K562 (cell line): ENCODE measurements around the gene OLFML2A. TPM values are rescaled to one million over a fixed set of nuclear protein-coding genes. Genes with fewer than 3 reads are reported as not detected.

Experiments
- ATAC-seq: fragments of 200-7000 bp; cut with Tn5 transposase; 3 replicates; pipeline ENCODE4 v1.9.1; 2020; ENCODE audit warnings: moderate library complexity
- Bru-seq: library from RNA; stranded (reverse); fragments of 400-500 nt; gene quantifications from one replicate; lab custom pipeline; 2021; lab: Mats Ljungman, UMichigan
- BruChase-seq, 2 experiments: library from RNA; stranded (reverse); fragments of 400-500 nt; gene quantifications; one replicate each; lab custom pipeline; 2021; lab: Mats Ljungman, UMichigan
- BruUV-seq: library from RNA; stranded (reverse); fragments of 400-500 nt; replicated peaks from 2 replicates; lab custom pipeline; 2021; lab: Mats Ljungman, UMichigan
- CTCF ChIA-PET: fragments of 300-600 bp; formaldehyde crosslinking; extraction: SDS; loops from one replicate; lab custom pipeline; 2021; ENCODE audit warnings: low intra/inter-chr PET ratio; lab: Yijun Ruan, JAX
- POLR2A ChIA-PET: fragments of 300-600, 350-650 bp; sonication (Branson Sonifier 250); formaldehyde crosslinking; extraction: SDS; loops from one replicate; lab custom pipeline; 2021; ENCODE audit warnings: antibody characterized with exemption, inconsistent platforms; lab: Yijun Ruan, JAX
- DNase-seq, 4 experiments: peaks; one replicate each; pipeline versions ENCODE4 v3.0.0 to v3.0.0-alpha.2; 2011 to 2018; ENCODE audit warnings: low spot score in 3 of 4, mixed read lengths in 3 of 4; ENCODE audit errors: extremely low read depth in 1 of 4
- FAIRE-seq: peaks from 2 replicates; lab custom pipeline; 2011; peaks lifted over from hg19 to GRCh38; lab: Jason Lieb, UNC
- H2AFZ ChIP-seq: 2 replicates; pipeline ENCODE4 v1.6.0; 2011; ENCODE audit warnings: low read depth, low read length, control low read depth, inconsistent platforms
- H3K27ac ChIP-seq: fragments of 200-600 bp; 3 replicates; pipeline ENCODE4 v1.8.0; 2011; ENCODE audit warnings: low read depth, mild to moderate bottlenecking, control low read depth, inconsistent platforms, low read length, moderate library complexity, mixed read lengths; ENCODE audit errors: extremely low read depth
- H3K27me3 ChIP-seq, 2 experiments: fragments of 300-600 bp in 1 of 2; 2 replicates in 1 of 2; 3 replicates in 1 of 2; pipeline versions ENCODE4 v1.6.0 to v1.8.0; 2011; ENCODE audit warnings: inconsistent platforms in 2 of 2, low read length in 2 of 2, mild to moderate bottlenecking in 1 of 2, mixed read lengths in 1 of 2, moderate library complexity in 1 of 2; ENCODE audit not compliant: control insufficient read depth in 2 of 2, insufficient read depth in 2 of 2
- H3K36me3 ChIP-seq: fragments of 300-600 bp; 3 replicates; pipeline ENCODE4 v1.8.0; 2011; ENCODE audit warnings: mild to moderate bottlenecking, low read length, inconsistent platforms; ENCODE audit not compliant: control insufficient read depth, insufficient read depth
- H3K4me1 ChIP-seq, 2 experiments: fragments of 200-600 bp in 1 of 2; replicated peaks in 1 of 2; 2 replicates in 1 of 2; 3 replicates in 1 of 2; pipeline versions ENCODE4 v1.5.1 to v1.8.0; 2011; ENCODE audit warnings: inconsistent platforms in 2 of 2, low read length in 2 of 2, mild to moderate bottlenecking in 1 of 2, mixed read lengths in 1 of 2, moderate library complexity in 1 of 2; ENCODE audit not compliant: control insufficient read depth in 2 of 2, insufficient read depth in 2 of 2
- H3K4me2 ChIP-seq: 2 replicates; pipeline ENCODE4 v1.6.1; 2011; ENCODE audit warnings: low read length, control low read depth, inconsistent platforms, mixed read lengths; ENCODE audit not compliant: insufficient read depth
- H3K4me3 ChIP-seq: fragments of 200-600 bp; sonication (generic), shearing (Covaris generic); 2 replicates; pipeline ENCODE4 v1.5.1; 2016; ENCODE audit warnings: control low read depth, inconsistent platforms
- H3K79me2 ChIP-seq: fragments of 200-600 bp; 3 replicates; pipeline ENCODE4 v1.8.0; 2011; ENCODE audit warnings: low read length, inconsistent platforms; ENCODE audit not compliant: control insufficient read depth, insufficient read depth
- H3K9ac ChIP-seq, 2 experiments: 2 replicates each; pipeline versions ENCODE4 v1.6.0 to v1.6.1; 2011; ENCODE audit warnings: low read depth in 2 of 2, low read length in 2 of 2, control low read depth in 1 of 2, inconsistent platforms in 1 of 2, mild to moderate bottlenecking in 1 of 2, mixed read lengths in 1 of 2; ENCODE audit not compliant: insufficient read depth in 1 of 2
- H3K9me1 ChIP-seq: one replicate; pipeline ENCODE4 v1.6.0; 2011; ENCODE audit warnings: inconsistent platforms, mild to moderate bottlenecking, low read length, moderate library complexity; ENCODE audit not compliant: control insufficient read depth, insufficient read depth
- H3K9me3 ChIP-seq: replicated peaks from 2 replicates; pipeline ENCODE4 v1.5.1; 2011; ENCODE audit warnings: low read depth, low read length, inconsistent platforms; ENCODE audit not compliant: control insufficient read depth, insufficient read depth
- H4K20me1 ChIP-seq: replicated peaks from 2 replicates; pipeline ENCODE4 v1.6.1; 2011; ENCODE audit warnings: low read length, inconsistent platforms, mixed read lengths; ENCODE audit not compliant: control insufficient read depth, insufficient read depth
- CREB1 ChIP-seq, 2 experiments: sonication (generic) in 1 of 2; formaldehyde crosslinking in 1 of 2; IDR thresholded peaks; 2 replicates each; pipeline versions ENCODE4 v1.6.1 to v1.8.0; 2012 to 2022; ENCODE audit warnings: inconsistent platforms in 1 of 2, mild to moderate bottlenecking in 1 of 2, missing genetic modification reagents in 1 of 2, moderate library complexity in 1 of 2
- EHMT2 ChIP-seq: fragments of 450-650 bp; IDR thresholded peaks from 2 replicates; pipeline ENCODE4 v1.6.1; 2018; ENCODE audit warnings: antibody characterized with exemption
- HNRNPL ChIP-seq: fragments of 200-400 bp; formaldehyde crosslinking; IDR thresholded peaks from 2 replicates; pipeline ENCODE4 v1.6.1; 2017; ENCODE audit warnings: low read depth, mild to moderate bottlenecking, low read length
- SP1 ChIP-seq: sonication (generic); formaldehyde crosslinking; IDR thresholded peaks from 2 replicates; pipeline ENCODE4 v1.8.1; 2022; ENCODE audit warnings: mild to moderate bottlenecking, missing genetic modification reagents
- ZNF143 ChIP-seq: sonication (generic); formaldehyde crosslinking; IDR thresholded peaks from 2 replicates; pipeline ENCODE4 v1.9.0; 2022; ENCODE audit warnings: mild to moderate bottlenecking, missing genetic modification reagents
- WGBS: fragments of 100-300 bp; shearing (Covaris generic); methylation state at CpG from one replicate; pipeline ENCODE4 v1.1.6; 2016; ENCODE audit warnings: low coverage, mixed read lengths; ENCODE audit not compliant: insufficient coverage; ENCODE audit errors: missing lambda C conversion rate; 5-methylcytosine and 5-hydroxymethylcytosine counted together
- in situ Hi-C: fragments of 300-500 bp; cut with MboI; formaldehyde crosslinking; loops from 4 replicates; pipeline ENCODE4 v1.15.0; 2018; ENCODE audit warnings: inconsistent platforms, mixed read lengths
- intact Hi-C: fragments of 100-400 bp; cut with micrococcal nuclease; formaldehyde crosslinking; loops from 2 replicates; pipeline ENCODE4 v1.14.2; 2022
- long read RNA-seq, 3 experiments: library from polyadenylated mRNA in 2 of 3; library from RNA in 1 of 3; unstranded in 2 of 3; stranded (forward) in 1 of 3; transcript quantifications; one replicate each; pipeline ENCODE4 v2.0.0, GENCODE V29; 2019 to 2022
- polyA minus RNA-seq, 3 experiments: library from RNA; depleted of rRNA, polyadenylated mRNA; stranded (reverse); fragments of >200 nt; gene quantifications; 2 replicates each; pipeline ENCODE4 v1.2.3, GENCODE V29; 2011
- polyA plus RNA-seq, 8 experiments: library from polyadenylated mRNA; depleted of rRNA in 4 of 8; stranded (reverse) in 5 of 8; unstranded in 3 of 8; fragments of >200 nt; fragmentation: Nextera tagmentation in 2 of 8; fragmentation: Illumina TruSeq in 1 of 8; extraction: Ambion mirVana in 2 of 8; extraction: Trizol in 1 of 8; gene quantifications; 2 replicates each; pipeline versions ENCODE4 v1.2.1 to v1.2.3, GENCODE V29; 2011 to 2014; ENCODE audit warnings: inconsistent platforms in 1 of 8, missing spikeins in 1 of 8
- total RNA-seq, 7 experiments: library from RNA; depleted of rRNA in 6 of 7; stranded (reverse); fragments of >200 nt in 6 of 7; fragmentation: Illumina TruSeq in 2 of 7; extraction: Trizol in 2 of 7; gene quantifications; 2 replicates each; pipeline versions ENCODE4 v1.2.1 to v1.2.3, GENCODE V29; 2011 to 2021; ENCODE audit warnings: low replicate concordance in 1 of 7
- TF ChIP-seq, protein P1 (sequence below): fragments of 250-450 bp; sonication (Bioruptor Pico); IDR thresholded peaks from 2 replicates; pipeline ENCODE4 v1.8.0; 2022; ENCODE audit warnings: moderate library complexity, mild to moderate bottlenecking, inconsistent platforms
- TF ChIP-seq, protein P2 (sequence below): fragments of 450-650 bp; IDR thresholded peaks from one replicate; pipeline ENCODE4 v1.6.1; 2018; ENCODE audit warnings: mild to moderate bottlenecking, moderate library complexity; ENCODE audit not compliant: partially characterized antibody
- TF ChIP-seq, protein P3 (sequence below): IDR thresholded peaks from 3 replicates; pipeline ENCODE4 v1.6.1; 2011; ENCODE audit warnings: borderline replicate concordance, mild to moderate bottlenecking; ENCODE audit not compliant: insufficient read length, insufficient read depth
- TF ChIP-seq, protein P4 (sequence below), 3 experiments: IDR thresholded peaks in 2 of 3; conservative IDR thresholded peaks in 1 of 3; 2 replicates each; pipeline ENCODE4 v1.5.1; 2011 to 2012; ENCODE audit warnings: low read length in 3 of 3, mild to moderate bottlenecking in 3 of 3, control low read depth in 2 of 3, improper control_type of control experiment in 1 of 3, inconsistent platforms in 1 of 3, low read depth in 1 of 3, mixed read lengths in 1 of 3, moderate library complexity in 1 of 3; ENCODE audit not compliant: insufficient read depth in 2 of 3

OLFML2A gene
- not detected in 2 replicates for total RNA-seq (2011; cell fraction: chromatin; rRNA removed; ENCODE audit: low replicate concordance)
- total RNA-seq (2011; cell fraction: nucleolus; rRNA removed), result not detected in 2 replicates
- not detected in 2 replicates for total RNA-seq (2011; cell fraction: nucleoplasm; rRNA removed)
- total RNA-seq (2014; rRNA removed) (not detected in 2 replicates), total RNA-seq (2014; rRNA removed; fragmentation: Illumina TruSeq; extraction: Trizol) (not detected in 2 replicates), total RNA-seq (2015; rRNA removed; fragmentation: Illumina TruSeq; extraction: Trizol) (not detected in 2 replicates), total RNA-seq (2021) (0.09 and 0.16 TPM in 2 replicates), polyA plus RNA-seq (2011; rRNA removed) (not detected in 2 replicates), polyA plus RNA-seq (2014; fragmentation: Illumina TruSeq; extraction: Trizol) (not detected in 2 replicates), polyA plus RNA-seq (2014; fragmentation: Nextera tagmentation; extraction: Ambion mirVana) (not detected), polyA plus RNA-seq (2014; rRNA removed) (not detected in 2 replicates), polyA minus RNA-seq (2011; rRNA and poly(A)+ RNA removed) (not detected in 2 replicates), Bru-seq, nascent RNA (percentile 5 among the genes with signal in this experiment), BruChase-seq, experiment 1, labeled RNA remaining after a 2-hour chase (percentile 5 among the genes with signal in this experiment), BruChase-seq, experiment 2, labeled RNA remaining after a 6-hour chase (percentile 5 among the genes with signal in this experiment)
- not detected in 2 replicates for polyA plus RNA-seq (2011; cell fraction: cytosol; rRNA removed)
- polyA plus RNA-seq (2011; cell fraction: nucleus; rRNA removed), result 0.09 TPM in 1 of 2 replicates, not detected in the other
- 0.03 TPM in 1 of 2 replicates, not detected in the other for polyA plus RNA-seq (2012)
- not detected in 2 replicates for polyA minus RNA-seq (2011; cell fraction: cytosol; rRNA and poly(A)+ RNA removed)
- not detected in 2 replicates for polyA minus RNA-seq (2011; cell fraction: nucleus; rRNA and poly(A)+ RNA removed)
- long read RNA-seq, experiment 1, partial matches to known transcripts, result 0 of 1 reads
- long read RNA-seq, experiment 1, other reads (novel, unspliced or antisense), result 1 of 1 reads
- long read RNA-seq, experiment 2, result 0 reads
- long read RNA-seq, experiment 3, result 0 reads

DNA sequence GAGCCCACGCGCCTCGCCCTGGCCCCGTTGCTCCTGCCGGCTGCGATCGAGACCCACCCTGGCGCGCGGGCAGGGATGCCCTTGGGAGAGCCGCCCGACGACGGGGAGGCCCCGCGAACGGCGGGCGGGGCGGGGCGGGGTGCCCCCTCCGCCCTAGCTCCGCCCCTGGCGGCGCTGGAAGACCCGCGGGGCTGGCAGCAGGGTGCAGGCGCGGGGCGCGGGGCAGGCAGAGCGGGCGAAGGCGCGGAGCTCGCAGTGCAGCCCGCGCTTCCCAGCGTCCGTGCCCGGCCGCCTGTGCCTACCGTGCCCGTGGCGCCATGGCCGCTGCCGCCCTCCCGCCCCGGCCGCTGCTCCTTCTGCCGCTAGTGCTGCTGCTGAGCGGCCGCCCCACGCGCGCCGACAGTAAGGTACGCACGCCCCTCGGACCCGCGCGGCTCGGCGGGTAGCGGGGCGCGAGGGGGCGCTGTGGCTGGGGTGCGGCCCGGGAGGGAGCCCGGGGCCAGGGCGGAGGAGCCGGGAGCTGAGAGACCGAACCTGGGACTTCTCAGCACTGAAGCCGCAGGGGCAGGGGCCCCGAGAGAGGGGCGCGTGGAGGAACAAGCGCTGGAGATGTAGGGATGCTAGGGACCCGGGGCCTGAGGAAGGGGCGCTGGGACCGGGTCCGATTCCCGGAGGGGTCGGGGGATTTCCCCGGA lies at the start of gene OLFML2A:
TSS of gene OLFML2A (plus strand) at position 180 of the 695 bp plus-strand sequence. CDS start at position 318, 138 bp downstream.
- Histone ChIP-seq H3K36me3 (no peaks in the 10 kb centered on the region), H3K9me3 (no peaks in the 10 kb centered on the region), H3K79me2 (no peaks in the 10 kb centered on the region), H4K20me1 (no peaks in the 10 kb centered on the region), H3K4me3 (peak within 1 kb of the TSS; percentile 11; the same call in 1 of the 2 replicates), H3K4me2 (no peak within 1 kb of the TSS), H2AFZ (no peak within 1 kb of the TSS), H3K27me3 (0 out of 5 replicates have a peak, but pooled peaks cover 0 to 4% of the 10 kb centered on the region in 2 experiments), H3K9ac (peak within 1 kb of the TSS in 1 of 2 experiments; percentile 65; a peak in 1 of 4 replicates), H3K27ac (no peak within 1 kb of the TSS), H3K9me1 (no peaks in the 10 kb centered on the region), H3K4me1 (peaks cover 0 to 21% of the 10 kb centered on the region in 2 experiments; a peak in 3 of 5 replicates)
- intact Hi-C loops (no loop called here), in situ Hi-C loops (no loop called here)
- 59% methylated on average over 21 of the region's 87 CpGs for WGBS
- no TSS peak for BruUV-seq
- DNase-seq, result peak in 2 of 4 experiments; percentile 37 to 40
- peak; percentile 25; the same call in 1 of the 3 replicates for ATAC-seq
- ChIA-PET CTCF (interaction anchor here (0.7 kb wide), 1 partner anchor 75 kb away, joined by 3 read pairs; no protein-coding TSS in a partner anchor), POLR2A (interaction anchor here (0.6 to 0.7 kb wide), 3 partner anchors 78 to 353 kb away, joined by 3 read pairs; no protein-coding TSS in a partner anchor)
- FAIRE-seq, result no peak
- TF ChIP-seq, protein P1, sequence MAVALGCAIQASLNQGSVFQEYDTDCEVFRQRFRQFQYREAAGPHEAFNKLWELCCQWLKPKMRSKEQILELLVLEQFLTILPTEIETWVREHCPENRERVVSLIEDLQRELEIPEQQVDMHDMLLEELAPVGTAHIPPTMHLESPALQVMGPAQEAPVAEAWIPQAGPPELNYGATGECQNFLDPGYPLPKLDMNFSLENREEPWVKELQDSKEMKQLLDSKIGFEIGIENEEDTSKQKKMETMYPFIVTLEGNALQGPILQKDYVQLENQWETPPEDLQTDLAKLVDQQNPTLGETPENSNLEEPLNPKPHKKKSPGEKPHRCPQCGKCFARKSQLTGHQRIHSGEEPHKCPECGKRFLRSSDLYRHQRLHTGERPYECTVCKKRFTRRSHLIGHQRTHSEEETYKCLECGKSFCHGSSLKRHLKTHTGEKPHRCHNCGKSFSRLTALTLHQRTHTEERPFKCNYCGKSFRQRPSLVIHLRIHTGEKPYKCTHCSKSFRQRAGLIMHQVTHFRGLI (CRISPR knock-in tag), result no peak
- TF ChIP-seq HNRNPL (peak; percentile 44; the same call in 1 of the 2 replicates), SP1 (CRISPR knock-in tag) (no peak), CREB1 (IDR thresholded peaks at IDR 0.05) (no peak), CREB1 (CRISPR knock-in tag; IDR thresholded peaks at IDR 0.05) (no peak), EHMT2 (no peak), ZNF143 (CRISPR knock-in tag) (no peak)
- TF ChIP-seq, protein P2, sequence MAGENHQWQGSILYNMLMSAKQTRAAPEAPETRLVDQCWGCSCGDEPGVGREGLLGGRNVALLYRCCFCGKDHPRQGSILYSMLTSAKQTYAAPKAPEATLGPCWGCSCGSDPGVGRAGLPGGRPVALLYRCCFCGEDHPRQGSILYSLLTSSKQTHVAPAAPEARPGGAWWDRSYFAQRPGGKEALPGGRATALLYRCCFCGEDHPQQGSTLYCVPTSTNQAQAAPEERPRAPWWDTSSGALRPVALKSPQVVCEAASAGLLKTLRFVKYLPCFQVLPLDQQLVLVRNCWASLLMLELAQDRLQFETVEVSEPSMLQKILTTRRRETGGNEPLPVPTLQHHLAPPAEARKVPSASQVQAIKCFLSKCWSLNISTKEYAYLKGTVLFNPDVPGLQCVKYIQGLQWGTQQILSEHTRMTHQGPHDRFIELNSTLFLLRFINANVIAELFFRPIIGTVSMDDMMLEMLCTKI, result no peak
- TF ChIP-seq, protein P3, sequence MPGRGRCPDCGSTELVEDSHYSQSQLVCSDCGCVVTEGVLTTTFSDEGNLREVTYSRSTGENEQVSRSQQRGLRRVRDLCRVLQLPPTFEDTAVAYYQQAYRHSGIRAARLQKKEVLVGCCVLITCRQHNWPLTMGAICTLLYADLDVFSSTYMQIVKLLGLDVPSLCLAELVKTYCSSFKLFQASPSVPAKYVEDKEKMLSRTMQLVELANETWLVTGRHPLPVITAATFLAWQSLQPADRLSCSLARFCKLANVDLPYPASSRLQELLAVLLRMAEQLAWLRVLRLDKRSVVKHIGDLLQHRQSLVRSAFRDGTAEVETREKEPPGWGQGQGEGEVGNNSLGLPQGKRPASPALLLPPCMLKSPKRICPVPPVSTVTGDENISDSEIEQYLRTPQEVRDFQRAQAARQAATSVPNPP, result no peak
- TF ChIP-seq, protein P4, sequence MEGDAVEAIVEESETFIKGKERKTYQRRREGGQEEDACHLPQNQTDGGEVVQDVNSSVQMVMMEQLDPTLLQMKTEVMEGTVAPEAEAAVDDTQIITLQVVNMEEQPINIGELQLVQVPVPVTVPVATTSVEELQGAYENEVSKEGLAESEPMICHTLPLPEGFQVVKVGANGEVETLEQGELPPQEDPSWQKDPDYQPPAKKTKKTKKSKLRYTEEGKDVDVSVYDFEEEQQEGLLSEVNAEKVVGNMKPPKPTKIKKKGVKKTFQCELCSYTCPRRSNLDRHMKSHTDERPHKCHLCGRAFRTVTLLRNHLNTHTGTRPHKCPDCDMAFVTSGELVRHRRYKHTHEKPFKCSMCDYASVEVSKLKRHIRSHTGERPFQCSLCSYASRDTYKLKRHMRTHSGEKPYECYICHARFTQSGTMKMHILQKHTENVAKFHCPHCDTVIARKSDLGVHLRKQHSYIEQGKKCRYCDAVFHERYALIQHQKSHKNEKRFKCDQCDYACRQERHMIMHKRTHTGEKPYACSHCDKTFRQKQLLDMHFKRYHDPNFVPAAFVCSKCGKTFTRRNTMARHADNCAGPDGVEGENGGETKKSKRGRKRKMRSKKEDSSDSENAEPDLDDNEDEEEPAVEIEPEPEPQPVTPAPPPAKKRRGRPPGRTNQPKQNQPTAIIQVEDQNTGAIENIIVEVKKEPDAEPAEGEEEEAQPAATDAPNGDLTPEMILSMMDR (IDR thresholded peaks at IDR 0.05 in 2 of 3, conservative IDR thresholded peaks at IDR 0.05 in 1 of 3; ENCODE audit: insufficient read depth in 2 of 3, low read depth in 1 of 3, low read length in 3 of 3), result peak in 2 of 3 experiments; percentile 12 to 35; a peak in 2 of 6 replicates
